Measurements from ENCODE around the gene ALOXE3. TPM values are rescaled to one million over a fixed set of nuclear protein-coding genes. Genes with fewer than 3 reads are reported as not detected.

ALOXE3 gene
- total and polyA plus RNA-seq, 2 experiments from 2014 or later: 0.10 to 0.27 TPM

DNA sequence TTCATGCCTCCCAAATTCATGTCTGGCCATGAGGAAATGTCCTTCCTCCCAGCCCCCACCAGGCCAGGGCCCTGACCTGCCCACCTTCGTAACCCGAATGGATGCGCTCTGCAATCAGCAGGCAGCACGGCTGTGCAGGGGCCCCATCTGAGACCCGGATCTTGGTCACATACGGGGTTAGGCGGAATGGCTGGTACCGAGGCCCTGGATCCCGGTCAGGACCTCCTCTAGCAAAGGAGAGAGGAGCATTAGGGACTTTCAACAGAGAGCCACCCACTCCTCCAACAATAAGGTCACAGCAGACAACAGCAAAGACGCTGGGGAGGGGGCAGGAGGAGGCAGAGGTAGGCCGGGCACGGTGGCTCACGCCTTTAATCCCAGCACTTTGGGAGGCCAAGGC lies 30.2 kb upstream of the ALOXE3 start:
- no peaks in the 10 kb centered on the region for H3K27me3 ChIP-seq (ENCODE audit: insufficient read depth)
- H3K36me3 ChIP-seq (ENCODE audit: insufficient read depth): no peaks in the 10 kb centered on the region; the same call in 1 of the 2 replicates
- H3K4me2 ChIP-seq: no peak overlapping the region
- no peak overlapping the region for H3K4me3 ChIP-seq
- Mint-ChIP-seq H3K27me3 (ENCODE audit: insufficient read depth, low read depth, poor library complexity) (peaks cover 18% of the 10 kb centered on the region), H3K4me3 (no peak overlapping the region), H3K4me1 (peaks cover 13% of the 10 kb centered on the region), H3K36me3 (ENCODE audit: low read depth) (peaks cover 40% of the 10 kb centered on the region), H3K27ac (no peak overlapping the region), H3K9me3 (no peaks in the 10 kb centered on the region)
- no peak overlapping the region for H3K27ac ChIP-seq (ENCODE audit: low read depth)
- ATAC-seq (no peak), DNase-seq (ENCODE audit: low spot score) (no peak)
- peaks cover 4% of the 10 kb centered on the region; the same call in 1 of the 2 replicates for H3K79me2 ChIP-seq (replicated peaks; ENCODE audit: insufficient read depth)
- TF ChIP-seq POLR2AphosphoS5 (IDR thresholded peaks at IDR 0.05; ENCODE audit: low read depth) (no peak), EZH2phosphoT487 (IDR thresholded peaks at IDR 0.05; ENCODE audit: unreplicated experiment) (no peak), EZH2 (IDR thresholded peaks at IDR 0.05; ENCODE audit: low read depth, unreplicated experiment) (no peak), ZNF114 (CRISPR knock-in tag; IDR thresholded peaks at IDR 0.05) (no peak), JUNB (IDR thresholded peaks at IDR 0.05; ENCODE audit: unreplicated experiment) (no peak), CREB1 (CRISPR knock-in tag; IDR thresholded peaks at IDR 0.05; ENCODE audit: low read depth) (no peak), NANOG (IDR thresholded peaks at IDR 0.05; ENCODE audit: borderline replicate concordance) (no peak), ZNF331 (CRISPR knock-in tag; IDR thresholded peaks at IDR 0.05; ENCODE audit: low read depth) (no peak), STAT1 (IDR thresholded peaks at IDR 0.05; ENCODE audit: unreplicated experiment) (no peak)
- TF ChIP-seq, protein P1, sequence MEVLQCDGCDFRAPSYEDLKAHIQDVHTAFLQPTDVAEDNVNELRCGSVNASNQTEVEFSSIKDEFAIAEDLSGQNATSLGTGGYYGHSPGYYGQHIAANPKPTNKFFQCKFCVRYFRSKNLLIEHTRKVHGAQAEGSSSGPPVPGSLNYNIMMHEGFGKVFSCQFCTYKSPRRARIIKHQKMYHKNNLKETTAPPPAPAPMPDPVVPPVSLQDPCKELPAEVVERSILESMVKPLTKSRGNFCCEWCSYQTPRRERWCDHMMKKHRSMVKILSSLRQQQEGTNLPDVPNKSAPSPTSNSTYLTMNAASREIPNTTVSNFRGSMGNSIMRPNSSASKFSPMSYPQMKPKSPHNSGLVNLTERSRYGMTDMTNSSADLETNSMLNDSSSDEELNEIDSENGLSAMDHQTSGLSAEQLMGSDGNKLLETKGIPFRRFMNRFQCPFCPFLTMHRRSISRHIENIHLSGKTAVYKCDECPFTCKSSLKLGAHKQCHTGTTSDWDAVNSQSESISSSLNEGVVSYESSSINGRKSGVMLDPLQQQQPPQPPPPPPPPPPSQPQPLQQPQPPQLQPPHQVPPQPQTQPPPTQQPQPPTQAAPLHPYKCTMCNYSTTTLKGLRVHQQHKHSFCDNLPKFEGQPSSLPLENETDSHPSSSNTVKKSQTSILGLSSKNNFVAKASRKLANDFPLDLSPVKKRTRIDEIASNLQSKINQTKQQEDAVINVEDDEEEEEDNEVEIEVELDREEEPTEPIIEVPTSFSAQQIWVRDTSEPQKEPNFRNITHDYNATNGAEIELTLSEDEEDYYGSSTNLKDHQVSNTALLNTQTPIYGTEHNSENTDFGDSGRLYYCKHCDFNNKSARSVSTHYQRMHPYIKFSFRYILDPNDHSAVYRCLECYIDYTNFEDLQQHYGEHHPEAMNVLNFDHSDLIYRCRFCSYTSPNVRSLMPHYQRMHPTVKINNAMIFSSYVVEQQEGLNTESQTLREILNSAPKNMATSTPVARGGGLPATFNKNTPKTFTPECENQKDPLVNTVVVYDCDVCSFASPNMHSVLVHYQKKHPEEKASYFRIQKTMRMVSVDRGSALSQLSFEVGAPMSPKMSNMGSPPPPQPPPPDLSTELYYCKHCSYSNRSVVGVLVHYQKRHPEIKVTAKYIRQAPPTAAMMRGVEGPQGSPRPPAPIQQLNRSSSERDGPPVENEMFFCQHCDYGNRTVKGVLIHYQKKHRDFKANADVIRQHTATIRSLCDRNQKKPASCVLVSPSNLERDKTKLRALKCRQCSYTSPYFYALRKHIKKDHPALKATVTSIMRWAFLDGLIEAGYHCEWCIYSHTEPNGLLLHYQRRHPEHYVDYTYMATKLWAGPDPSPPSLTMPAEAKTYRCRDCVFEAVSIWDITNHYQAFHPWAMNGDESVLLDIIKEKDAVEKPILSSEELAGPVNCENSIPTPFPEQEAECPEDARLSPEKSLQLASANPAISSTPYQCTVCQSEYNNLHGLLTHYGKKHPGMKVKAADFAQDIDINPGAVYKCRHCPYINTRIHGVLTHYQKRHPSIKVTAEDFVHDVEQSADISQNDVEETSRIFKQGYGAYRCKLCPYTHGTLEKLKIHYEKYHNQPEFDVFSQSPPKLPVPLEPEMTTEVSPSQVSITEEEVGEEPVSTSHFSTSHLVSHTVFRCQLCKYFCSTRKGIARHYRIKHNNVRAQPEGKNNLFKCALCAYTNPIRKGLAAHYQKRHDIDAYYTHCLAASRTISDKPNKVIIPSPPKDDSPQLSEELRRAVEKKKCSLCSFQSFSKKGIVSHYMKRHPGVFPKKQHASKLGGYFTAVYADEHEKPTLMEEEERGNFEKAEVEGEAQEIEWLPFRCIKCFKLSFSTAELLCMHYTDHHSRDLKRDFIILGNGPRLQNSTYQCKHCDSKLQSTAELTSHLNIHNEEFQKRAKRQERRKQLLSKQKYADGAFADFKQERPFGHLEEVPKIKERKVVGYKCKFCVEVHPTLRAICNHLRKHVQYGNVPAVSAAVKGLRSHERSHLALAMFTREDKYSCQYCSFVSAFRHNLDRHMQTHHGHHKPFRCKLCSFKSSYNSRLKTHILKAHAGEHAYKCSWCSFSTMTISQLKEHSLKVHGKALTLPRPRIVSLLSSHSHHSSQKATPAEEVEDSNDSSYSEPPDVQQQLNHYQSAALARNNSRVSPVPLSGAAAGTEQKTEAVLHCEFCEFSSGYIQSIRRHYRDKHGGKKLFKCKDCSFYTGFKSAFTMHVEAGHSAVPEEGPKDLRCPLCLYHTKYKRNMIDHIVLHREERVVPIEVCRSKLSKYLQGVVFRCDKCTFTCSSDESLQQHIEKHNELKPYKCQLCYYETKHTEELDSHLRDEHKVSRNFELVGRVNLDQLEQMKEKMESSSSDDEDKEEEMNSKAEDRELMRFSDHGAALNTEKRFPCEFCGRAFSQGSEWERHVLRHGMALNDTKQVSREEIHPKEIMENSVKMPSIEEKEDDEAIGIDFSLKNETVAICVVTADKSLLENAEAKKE (CRISPR knock-in tag; IDR thresholded peaks at IDR 0.05): no peak
- TF ChIP-seq, protein P2, sequence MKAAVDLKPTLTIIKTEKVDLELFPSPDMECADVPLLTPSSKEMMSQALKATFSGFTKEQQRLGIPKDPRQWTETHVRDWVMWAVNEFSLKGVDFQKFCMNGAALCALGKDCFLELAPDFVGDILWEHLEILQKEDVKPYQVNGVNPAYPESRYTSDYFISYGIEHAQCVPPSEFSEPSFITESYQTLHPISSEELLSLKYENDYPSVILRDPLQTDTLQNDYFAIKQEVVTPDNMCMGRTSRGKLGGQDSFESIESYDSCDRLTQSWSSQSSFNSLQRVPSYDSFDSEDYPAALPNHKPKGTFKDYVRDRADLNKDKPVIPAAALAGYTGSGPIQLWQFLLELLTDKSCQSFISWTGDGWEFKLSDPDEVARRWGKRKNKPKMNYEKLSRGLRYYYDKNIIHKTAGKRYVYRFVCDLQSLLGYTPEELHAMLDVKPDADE (IDR thresholded peaks at IDR 0.05): no peak
- TF ChIP-seq, protein P3, sequence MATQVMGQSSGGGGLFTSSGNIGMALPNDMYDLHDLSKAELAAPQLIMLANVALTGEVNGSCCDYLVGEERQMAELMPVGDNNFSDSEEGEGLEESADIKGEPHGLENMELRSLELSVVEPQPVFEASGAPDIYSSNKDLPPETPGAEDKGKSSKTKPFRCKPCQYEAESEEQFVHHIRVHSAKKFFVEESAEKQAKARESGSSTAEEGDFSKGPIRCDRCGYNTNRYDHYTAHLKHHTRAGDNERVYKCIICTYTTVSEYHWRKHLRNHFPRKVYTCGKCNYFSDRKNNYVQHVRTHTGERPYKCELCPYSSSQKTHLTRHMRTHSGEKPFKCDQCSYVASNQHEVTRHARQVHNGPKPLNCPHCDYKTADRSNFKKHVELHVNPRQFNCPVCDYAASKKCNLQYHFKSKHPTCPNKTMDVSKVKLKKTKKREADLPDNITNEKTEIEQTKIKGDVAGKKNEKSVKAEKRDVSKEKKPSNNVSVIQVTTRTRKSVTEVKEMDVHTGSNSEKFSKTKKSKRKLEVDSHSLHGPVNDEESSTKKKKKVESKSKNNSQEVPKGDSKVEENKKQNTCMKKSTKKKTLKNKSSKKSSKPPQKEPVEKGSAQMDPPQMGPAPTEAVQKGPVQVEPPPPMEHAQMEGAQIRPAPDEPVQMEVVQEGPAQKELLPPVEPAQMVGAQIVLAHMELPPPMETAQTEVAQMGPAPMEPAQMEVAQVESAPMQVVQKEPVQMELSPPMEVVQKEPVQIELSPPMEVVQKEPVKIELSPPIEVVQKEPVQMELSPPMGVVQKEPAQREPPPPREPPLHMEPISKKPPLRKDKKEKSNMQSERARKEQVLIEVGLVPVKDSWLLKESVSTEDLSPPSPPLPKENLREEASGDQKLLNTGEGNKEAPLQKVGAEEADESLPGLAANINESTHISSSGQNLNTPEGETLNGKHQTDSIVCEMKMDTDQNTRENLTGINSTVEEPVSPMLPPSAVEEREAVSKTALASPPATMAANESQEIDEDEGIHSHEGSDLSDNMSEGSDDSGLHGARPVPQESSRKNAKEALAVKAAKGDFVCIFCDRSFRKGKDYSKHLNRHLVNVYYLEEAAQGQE (IDR thresholded peaks at IDR 0.05; ENCODE audit: unreplicated experiment): no peak
- TF ChIP-seq, protein P4, sequence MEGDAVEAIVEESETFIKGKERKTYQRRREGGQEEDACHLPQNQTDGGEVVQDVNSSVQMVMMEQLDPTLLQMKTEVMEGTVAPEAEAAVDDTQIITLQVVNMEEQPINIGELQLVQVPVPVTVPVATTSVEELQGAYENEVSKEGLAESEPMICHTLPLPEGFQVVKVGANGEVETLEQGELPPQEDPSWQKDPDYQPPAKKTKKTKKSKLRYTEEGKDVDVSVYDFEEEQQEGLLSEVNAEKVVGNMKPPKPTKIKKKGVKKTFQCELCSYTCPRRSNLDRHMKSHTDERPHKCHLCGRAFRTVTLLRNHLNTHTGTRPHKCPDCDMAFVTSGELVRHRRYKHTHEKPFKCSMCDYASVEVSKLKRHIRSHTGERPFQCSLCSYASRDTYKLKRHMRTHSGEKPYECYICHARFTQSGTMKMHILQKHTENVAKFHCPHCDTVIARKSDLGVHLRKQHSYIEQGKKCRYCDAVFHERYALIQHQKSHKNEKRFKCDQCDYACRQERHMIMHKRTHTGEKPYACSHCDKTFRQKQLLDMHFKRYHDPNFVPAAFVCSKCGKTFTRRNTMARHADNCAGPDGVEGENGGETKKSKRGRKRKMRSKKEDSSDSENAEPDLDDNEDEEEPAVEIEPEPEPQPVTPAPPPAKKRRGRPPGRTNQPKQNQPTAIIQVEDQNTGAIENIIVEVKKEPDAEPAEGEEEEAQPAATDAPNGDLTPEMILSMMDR (conservative IDR thresholded peaks at IDR 0.05; ENCODE audit: low read depth in 2 of 2): no peak
- H3F3A ChIP-seq (replicated peaks; ENCODE audit: low read depth): peaks cover 24% of the 10 kb centered on the region; the same call in 1 of the 2 replicates
- H2AFZ ChIP-seq: no peak overlapping the region
- no peaks in the 10 kb centered on the region; the same call in 1 of the 2 replicates for H4K20me1 ChIP-seq (replicated peaks; ENCODE audit: insufficient read depth)
- H3K9me2 ChIP-seq (ENCODE audit: insufficient read depth): no peaks in the 10 kb centered on the region
- peaks cover 10% of the 10 kb centered on the region; the same call in 1 of the 2 replicates for H3K4me1 ChIP-seq (ENCODE audit: insufficient read depth)

Data from GM23338 (cell line).